OCI-LY7 (cell line): Measurements from ENCODE around the gene SNX25. TPM values are rescaled to one million over a fixed set of nuclear protein-coding genes. Genes with fewer than 3 reads are reported as not detected.

Experiments
- BruUV-seq: library from RNA; stranded (reverse); fragments of 400-500 nt; replicated peaks from 2 replicates; lab custom pipeline; 2021; lab: Mats Ljungman, UMichigan
- CTCF ChIA-PET: fragments of 300-600 bp; sonication (Branson Sonifier 250); formaldehyde crosslinking; loops from one replicate; lab custom pipeline; 2022; ENCODE audit warnings: antibody characterized with exemption; ENCODE audit not compliant: unreplicated experiment; lab: Charles Lee
- POLR2A ChIA-PET: fragments of 300-600 bp; sonication (Branson Sonifier 250); formaldehyde crosslinking; loops from one replicate; lab custom pipeline; 2022; ENCODE audit warnings: antibody characterized with exemption; lab: Charles Lee
- DNase-seq: peaks from one replicate; pipeline ENCODE4 v3.0.0-alpha.2; 2015; ENCODE audit warnings: low spot score
- H2AFZ ChIP-seq: fragments of 200-600 bp; sonication (generic), shearing (Covaris generic); 2 replicates; pipeline ENCODE4 v1.6.1; 2014; ENCODE audit warnings: mild to moderate bottlenecking, antibody characterized with exemption, low read length, moderate library complexity
- H3K27ac ChIP-seq: fragments of 200-600 bp; sonication (generic); 2 replicates; pipeline ENCODE4 v1.5.1; 2014; ENCODE audit warnings: mixed run types, low read depth, mild to moderate bottlenecking, moderate library complexity, low read length, inconsistent platforms; ENCODE audit not compliant: poor library complexity, severe bottlenecking
- H3K36me3 ChIP-seq: fragments of 200-600 bp; sonication (generic); 2 replicates; pipeline ENCODE4 v1.6.1; 2014; ENCODE audit warnings: mild to moderate bottlenecking, antibody characterized with exemption, low read length, moderate library complexity, mixed read lengths; ENCODE audit not compliant: insufficient read depth
- H3K4me1 ChIP-seq: fragments of 200-600 bp; sonication (generic); 2 replicates; pipeline ENCODE4 v1.5.1; 2014; ENCODE audit warnings: mild to moderate bottlenecking, low read length; ENCODE audit not compliant: insufficient read depth, poor library complexity, severe bottlenecking
- H3K4me2 ChIP-seq: fragments of 200-600 bp; sonication (generic); 2 replicates; pipeline ENCODE4 v1.6.1; 2014; ENCODE audit warnings: mild to moderate bottlenecking, low read length
- H3K4me3 ChIP-seq: fragments of 200-600 bp; sonication (generic); 2 replicates; pipeline ENCODE4 v1.5.1; 2014; ENCODE audit warnings: mild to moderate bottlenecking, low read depth, low read length; ENCODE audit not compliant: poor library complexity, severe bottlenecking
- H3K79me2 ChIP-seq: fragments of 200-600 bp; sonication (generic); 2 replicates; pipeline ENCODE4 v1.6.1; 2016; ENCODE audit warnings: low read depth, mild to moderate bottlenecking, low read length, moderate library complexity, mixed read lengths; ENCODE audit not compliant: insufficient read depth
- H3K9me2 ChIP-seq: fragments of 200-600 bp; sonication (generic); 2 replicates; pipeline ENCODE4 v1.6.1; 2016; ENCODE audit warnings: mild to moderate bottlenecking, low read length, mixed read lengths; ENCODE audit not compliant: insufficient read depth
- H3K9me3 ChIP-seq: fragments of 200-600 bp; sonication (generic); 2 replicates; pipeline ENCODE4 v1.6.1; 2014; ENCODE audit warnings: mild to moderate bottlenecking, mixed run types, low read length, mixed read lengths
- H4K20me1 ChIP-seq: fragments of 200-600 bp; sonication (generic); 2 replicates; pipeline ENCODE4 v1.6.1; 2014; ENCODE audit warnings: mild to moderate bottlenecking, antibody characterized with exemption, low read length, moderate library complexity, mixed read lengths; ENCODE audit not compliant: insufficient read depth
- EZH2phosphoT487 ChIP-seq: fragments of 200-600 bp; sonication (generic); IDR thresholded peaks from 2 replicates; pipeline ENCODE4 v1.6.1; 2018; ENCODE audit warnings: low read depth, borderline replicate concordance, mild to moderate bottlenecking, mixed run types, antibody characterized with exemption, low read length, moderate library complexity, mixed read lengths
- intact Hi-C: fragments of 100-400 bp; cut with micrococcal nuclease; formaldehyde crosslinking; loops from one replicate; pipeline ENCODE4 v1.10.0; 2022; ENCODE audit not compliant: unreplicated experiment
- total RNA-seq, 2 experiments: library from RNA; depleted of rRNA in 1 of 2; stranded (reverse); fragments of >200 nt in 1 of 2; shearing (Covaris generic) in 1 of 2; gene quantifications; 2 replicates each; pipeline ENCODE4 v1.2.3, GENCODE V29; 2014 to 2022
- TF ChIP-seq, protein P1 (sequence below): fragments of 200-600 bp; sonication (generic); conservative IDR thresholded peaks from 2 replicates; pipeline ENCODE4 v1.5.1; 2014; ENCODE audit warnings: mild to moderate bottlenecking, antibody characterized with exemption, low read length, moderate library complexity, mixed read lengths

The SNX25 gene
- total RNA-seq, 2 experiments from 2014 or later = 33.7 to 55.6 TPM

DNA sequence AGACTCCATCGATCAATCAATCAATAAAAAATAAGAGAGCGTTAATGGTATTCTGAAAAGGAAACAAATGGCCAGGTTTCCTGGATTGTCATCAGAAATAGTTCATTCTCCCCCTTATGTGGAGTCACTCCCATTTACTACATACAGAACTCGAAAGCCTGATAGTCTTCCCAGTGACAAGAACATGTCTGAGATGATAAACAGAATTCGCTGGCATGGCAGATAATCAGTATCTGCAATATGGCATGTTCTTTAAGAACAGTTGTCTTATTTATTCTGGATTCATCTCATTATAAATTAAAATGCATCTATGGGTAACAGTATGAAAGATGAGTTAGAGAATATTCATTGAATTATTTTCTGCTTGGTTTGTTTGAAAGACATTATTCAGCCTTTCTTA, 124.9 kb downstream of the SNX25 start:
- Histone ChIP-seq H3K36me3 (peaks cover 47% of the 10 kb centered on the region), H3K4me3 (no peak overlapping the region), H3K4me1 (peaks cover 10% of the 10 kb centered on the region), H4K20me1 (no peaks in the 10 kb centered on the region), H3K79me2 (no peaks in the 10 kb centered on the region), H2AFZ (no peak overlapping the region), H3K27ac (no peak overlapping the region), H3K9me3 (peaks cover 8% of the 10 kb centered on the region; the same call in 1 of the 2 replicates), H3K4me2 (no peak overlapping the region), H3K9me2 (no peaks in the 10 kb centered on the region)
- no TSS peak for BruUV-seq
- POLR2A ChIA-PET = no interaction called here
- CTCF ChIA-PET = no interaction called here
- TF ChIP-seq, protein P1, sequence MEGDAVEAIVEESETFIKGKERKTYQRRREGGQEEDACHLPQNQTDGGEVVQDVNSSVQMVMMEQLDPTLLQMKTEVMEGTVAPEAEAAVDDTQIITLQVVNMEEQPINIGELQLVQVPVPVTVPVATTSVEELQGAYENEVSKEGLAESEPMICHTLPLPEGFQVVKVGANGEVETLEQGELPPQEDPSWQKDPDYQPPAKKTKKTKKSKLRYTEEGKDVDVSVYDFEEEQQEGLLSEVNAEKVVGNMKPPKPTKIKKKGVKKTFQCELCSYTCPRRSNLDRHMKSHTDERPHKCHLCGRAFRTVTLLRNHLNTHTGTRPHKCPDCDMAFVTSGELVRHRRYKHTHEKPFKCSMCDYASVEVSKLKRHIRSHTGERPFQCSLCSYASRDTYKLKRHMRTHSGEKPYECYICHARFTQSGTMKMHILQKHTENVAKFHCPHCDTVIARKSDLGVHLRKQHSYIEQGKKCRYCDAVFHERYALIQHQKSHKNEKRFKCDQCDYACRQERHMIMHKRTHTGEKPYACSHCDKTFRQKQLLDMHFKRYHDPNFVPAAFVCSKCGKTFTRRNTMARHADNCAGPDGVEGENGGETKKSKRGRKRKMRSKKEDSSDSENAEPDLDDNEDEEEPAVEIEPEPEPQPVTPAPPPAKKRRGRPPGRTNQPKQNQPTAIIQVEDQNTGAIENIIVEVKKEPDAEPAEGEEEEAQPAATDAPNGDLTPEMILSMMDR = no peak
- TF ChIP-seq EZH2phosphoT487 = no peak
- no peak for DNase-seq
- intact Hi-C loops = no loop called here

DNA sequence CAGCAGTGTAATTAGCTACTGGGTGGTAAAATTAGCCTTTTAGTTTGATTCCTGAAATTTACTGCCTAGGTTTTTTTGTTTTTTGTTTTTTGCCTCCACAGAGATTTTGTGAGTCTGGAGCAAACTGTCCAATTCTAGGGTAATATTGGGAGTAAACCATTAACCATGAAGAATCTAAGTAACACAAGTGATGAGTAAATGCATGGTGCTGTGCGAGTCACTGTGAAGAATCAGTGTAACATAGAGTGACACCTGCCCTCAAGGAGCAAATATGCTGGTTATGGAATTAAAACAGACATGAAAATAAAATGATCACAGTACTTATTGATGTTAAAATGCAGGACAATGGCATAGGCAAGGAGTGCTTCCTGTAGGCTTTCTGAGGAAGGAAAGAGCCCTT, 126.2 kb downstream of the SNX25 start:
- peaks cover 19% of the 10 kb centered on the region for H3K4me1 ChIP-seq
- H3K9me3 ChIP-seq = peaks cover 12% of the 10 kb centered on the region; the same call in 1 of the 2 replicates
- no peaks in the 10 kb centered on the region for H3K9me2 ChIP-seq
- no TSS peak for BruUV-seq
- no peak overlapping the region for H2AFZ ChIP-seq
- no peaks in the 10 kb centered on the region for H3K79me2 ChIP-seq
- no peak overlapping the region for H3K4me2 ChIP-seq
- CTCF ChIA-PET = no interaction called here
- intact Hi-C loops = no loop called here
- H3K27ac ChIP-seq = no peak overlapping the region
- POLR2A ChIA-PET = interaction anchor here (0.9 to 1.3 kb wide), 2 partner anchors 26 to 60 kb away, joined by 3 read pairs; no protein-coding TSS in a partner anchor
- H4K20me1 ChIP-seq = no peaks in the 10 kb centered on the region
- DNase-seq = no peak
- no peak for TF ChIP-seq EZH2phosphoT487
- TF ChIP-seq, protein P1 = no peak
- peaks cover 47% of the 10 kb centered on the region for H3K36me3 ChIP-seq
- no peak overlapping the region for H3K4me3 ChIP-seq

DNA sequence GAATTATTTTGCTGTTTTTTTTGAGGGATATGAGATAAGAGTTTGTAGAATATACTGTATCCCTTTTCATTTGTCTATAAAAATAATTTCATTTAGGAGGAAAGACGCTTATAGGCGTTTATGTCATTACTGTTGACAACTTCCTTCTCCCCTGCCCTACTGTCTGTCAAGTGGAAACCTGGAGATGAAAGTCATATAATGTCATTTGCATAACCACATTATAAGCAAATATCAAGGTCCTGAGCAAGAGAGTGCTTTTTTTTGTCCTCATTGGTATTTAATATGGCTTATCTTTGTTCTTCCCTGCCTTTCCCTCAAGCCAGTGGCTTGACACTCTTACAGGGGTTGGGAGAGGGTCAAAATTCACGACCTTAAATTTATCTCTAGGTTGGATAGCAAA, 130.5 kb downstream of the SNX25 start:
- H3K4me2 ChIP-seq = no peak overlapping the region
- TF ChIP-seq, protein P1 = no peak
- TF ChIP-seq EZH2phosphoT487 = no peak
- peaks cover 59% of the 10 kb centered on the region for H3K36me3 ChIP-seq
- H3K9me2 ChIP-seq = no peaks in the 10 kb centered on the region
- no peak for DNase-seq
- no peak overlapping the region for H3K27ac ChIP-seq
- H3K9me3 ChIP-seq = peaks cover 12% of the 10 kb centered on the region; the same call in 1 of the 2 replicates
- ChIA-PET POLR2A (no interaction called here), CTCF (no interaction called here)
- H2AFZ ChIP-seq = no peak overlapping the region
- H3K4me3 ChIP-seq = no peak overlapping the region
- intact Hi-C loops = no loop called here
- H4K20me1 ChIP-seq = no peaks in the 10 kb centered on the region
- no TSS peak for BruUV-seq
- H3K4me1 ChIP-seq = peaks cover 15% of the 10 kb centered on the region
- H3K79me2 ChIP-seq = no peaks in the 10 kb centered on the region
